Epidermal melanocyte (primary cell): ENCODE results near the gene LRRC59.
"Not testable (repeated sequence)": the region's sequence is repeated elsewhere in the genome, so short reads cannot be mapped to it uniquely, and the experiment has no call there.

Experiments
- DNase-seq: peaks from one replicate; pipeline ENCODE4 v3.0.0; 2011; ENCODE audit warnings: low spot score; ENCODE audit not compliant: insufficient read length

LRRC59 gene

DNA sequence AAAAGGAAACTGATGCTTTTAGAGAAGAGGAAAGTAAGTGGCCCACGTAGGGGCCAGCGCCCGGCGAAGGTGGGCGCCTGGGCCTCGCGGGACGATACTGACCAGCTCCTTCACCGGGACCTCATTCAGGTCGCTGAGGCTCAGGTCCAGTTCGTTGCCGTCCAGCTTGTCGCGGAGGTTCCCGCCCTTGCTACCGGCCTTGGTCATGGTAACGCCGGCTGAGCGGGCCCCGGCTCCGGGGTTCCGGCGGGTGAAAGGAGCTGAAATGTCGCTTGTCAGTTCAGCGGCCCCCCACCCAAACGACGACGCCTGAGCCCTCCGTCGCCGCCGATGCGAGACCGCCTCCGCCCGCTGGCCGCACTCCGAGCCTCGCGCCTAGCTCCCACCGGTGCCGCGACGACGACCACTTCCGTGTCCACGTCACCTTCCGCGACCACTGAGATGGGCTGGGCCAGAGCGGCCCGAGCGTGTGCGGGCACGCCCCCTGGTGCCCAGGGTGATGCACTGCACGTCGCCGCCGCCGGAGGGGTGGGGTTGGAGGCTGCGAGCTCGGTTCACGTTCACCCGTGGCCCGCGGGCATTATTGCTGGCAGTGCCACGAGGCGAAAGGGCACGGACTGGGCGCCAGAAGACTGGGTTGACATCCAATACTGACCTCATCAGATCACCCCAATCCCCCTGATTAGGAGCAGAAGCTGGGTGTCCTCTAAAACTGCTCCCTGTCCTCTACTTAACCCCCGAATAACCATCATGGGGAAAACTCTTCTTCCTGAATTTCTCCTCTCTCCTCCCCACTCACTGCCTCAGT is at the start of gene LRRC59:
TSS of gene LRRC59 (minus strand) at position 413 of the 808 bp plus-strand sequence. CDS start at position 207, 206 bp downstream.
- peak; percentile 60 for DNase-seq

DNA sequence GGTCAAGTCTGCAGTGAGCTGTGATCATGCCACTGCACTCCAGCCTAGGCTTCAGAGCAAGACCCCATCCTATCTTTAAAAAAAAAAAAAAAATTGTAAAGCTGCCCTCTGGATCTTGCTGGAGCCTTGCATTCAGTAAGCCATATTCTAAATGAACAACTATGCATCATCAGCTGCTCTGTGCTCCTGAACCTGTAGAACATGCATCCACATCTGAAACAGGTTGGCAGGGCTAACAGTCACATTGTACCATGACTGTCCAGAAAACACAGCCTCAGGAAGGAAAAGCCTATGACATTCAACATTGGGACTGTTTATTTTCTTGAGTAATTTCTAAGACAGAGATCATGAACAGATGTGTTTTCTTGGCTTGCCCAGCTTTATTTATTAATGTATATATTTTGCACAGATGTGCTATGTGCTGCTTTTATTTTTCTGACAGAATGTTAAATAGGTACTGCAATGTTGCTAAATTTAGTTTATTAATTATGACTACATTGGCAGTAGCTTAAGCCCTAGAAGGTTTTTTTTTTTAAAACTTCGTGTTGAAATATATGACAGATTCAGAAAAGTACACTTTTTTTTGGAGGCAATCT is 48.5 kb upstream of the LRRC59 start:
- DNase-seq = no peak

DNA sequence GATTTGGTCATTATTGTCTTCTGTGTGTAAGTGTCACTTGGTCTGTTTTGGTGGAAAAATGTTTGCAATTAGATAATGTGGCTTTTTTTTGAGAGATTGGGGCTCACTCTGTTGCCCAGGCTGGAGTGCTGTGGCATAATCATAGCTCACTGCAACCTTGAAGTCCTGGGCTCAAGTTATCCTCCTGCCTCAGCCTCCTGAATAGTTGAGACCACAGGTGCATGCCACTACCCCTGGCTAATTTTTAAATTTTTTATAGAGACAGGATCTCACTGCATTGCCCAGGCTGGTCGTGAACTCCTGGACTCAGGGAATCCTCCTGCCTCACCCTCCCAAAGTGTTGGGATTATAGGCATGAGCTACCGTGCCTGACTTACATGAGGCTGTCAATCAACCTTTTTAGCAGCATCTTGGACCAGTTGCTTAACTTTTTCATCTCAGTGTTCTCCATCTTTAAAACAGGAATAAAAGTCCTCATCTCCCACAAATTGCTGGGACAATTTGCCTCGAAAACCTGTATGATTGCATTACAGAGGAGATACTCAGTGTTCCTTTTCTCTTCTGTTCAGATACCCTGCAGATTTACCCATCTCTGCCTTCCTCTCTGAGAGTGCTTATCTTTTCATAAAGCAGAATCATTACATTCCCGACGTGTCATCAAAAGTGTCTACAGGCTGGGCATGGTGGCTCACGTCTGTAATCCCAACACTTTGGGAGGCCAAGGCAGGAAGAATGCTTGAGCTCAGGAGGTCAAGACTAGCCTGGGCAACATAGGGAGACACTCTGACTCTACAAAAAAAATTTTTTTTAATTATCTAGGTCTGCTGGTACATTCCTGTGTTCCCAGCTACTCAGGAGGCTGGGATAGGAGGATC is 47.8 kb upstream of the LRRC59 start:
- DNase-seq = no peak

DNA sequence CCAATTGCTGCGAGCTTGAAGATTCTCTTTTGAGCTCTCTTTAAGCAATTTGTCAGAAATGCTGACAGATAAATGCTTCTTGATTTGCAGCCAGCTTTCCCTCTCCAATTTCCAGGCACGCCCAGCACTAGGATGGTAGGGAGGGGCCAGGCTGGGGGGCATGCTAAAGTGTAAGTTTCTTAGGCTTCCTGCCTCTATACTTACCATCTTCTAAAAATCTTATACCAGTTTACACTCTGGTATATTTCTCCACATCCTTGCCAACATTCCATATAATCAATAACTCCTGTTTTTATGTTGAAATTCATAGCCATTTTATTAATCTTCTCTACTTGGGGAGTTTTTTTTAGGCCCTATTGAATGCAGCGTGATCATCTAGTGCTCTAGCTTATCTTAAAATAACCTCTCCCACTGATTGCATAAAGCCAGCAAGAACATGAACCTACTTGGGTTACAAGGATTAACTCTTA is 46.2 kb upstream of the LRRC59 start:
- DNase-seq = no peak

DNA sequence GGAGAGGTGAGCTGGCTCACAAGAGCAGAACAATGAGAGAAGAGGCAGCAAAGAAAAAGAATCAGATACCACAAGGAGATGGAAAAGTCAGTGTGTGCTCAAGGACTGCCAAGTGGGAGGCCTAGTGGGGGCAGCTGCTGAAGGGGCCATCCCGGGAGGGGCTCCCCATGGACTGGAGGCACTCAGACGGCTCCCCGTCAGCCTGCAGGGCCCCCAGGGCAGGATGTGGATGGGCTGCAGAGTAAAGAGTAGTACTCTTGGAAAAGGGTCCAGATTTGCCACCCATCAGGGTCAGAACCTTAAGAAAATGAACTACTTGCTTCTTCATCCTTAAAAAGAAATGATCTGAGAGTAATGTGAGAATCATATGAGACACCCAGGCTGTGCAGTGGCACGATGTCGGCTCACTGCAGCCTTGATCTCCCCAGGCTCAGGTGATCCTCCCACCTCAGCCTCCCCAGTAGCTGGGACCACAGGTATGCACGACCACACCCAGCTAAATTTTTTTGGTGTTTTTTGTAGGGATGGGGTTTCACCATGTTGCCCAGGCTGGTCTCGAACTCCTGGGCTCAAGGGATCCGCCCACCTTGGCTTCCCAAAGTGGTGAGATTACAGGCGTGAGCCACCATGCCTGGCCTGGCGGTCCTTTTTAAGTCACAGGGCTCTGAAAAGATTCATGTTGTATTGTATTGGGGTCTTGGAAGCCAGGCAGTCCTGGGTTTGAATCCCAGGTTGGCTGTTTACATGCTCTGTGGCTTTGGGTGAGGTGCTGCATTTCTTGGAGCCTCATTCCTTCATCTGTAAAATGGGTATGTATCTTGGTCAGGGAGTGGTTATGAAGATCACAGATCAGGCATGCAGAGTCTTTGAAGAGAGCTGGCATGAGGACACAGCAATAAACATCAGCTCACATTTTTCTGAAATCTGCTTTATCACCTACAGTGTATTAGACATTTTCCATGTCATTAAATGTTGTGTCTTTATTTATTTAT is 43.8 kb upstream of the LRRC59 start:
- no peak for DNase-seq

DNA sequence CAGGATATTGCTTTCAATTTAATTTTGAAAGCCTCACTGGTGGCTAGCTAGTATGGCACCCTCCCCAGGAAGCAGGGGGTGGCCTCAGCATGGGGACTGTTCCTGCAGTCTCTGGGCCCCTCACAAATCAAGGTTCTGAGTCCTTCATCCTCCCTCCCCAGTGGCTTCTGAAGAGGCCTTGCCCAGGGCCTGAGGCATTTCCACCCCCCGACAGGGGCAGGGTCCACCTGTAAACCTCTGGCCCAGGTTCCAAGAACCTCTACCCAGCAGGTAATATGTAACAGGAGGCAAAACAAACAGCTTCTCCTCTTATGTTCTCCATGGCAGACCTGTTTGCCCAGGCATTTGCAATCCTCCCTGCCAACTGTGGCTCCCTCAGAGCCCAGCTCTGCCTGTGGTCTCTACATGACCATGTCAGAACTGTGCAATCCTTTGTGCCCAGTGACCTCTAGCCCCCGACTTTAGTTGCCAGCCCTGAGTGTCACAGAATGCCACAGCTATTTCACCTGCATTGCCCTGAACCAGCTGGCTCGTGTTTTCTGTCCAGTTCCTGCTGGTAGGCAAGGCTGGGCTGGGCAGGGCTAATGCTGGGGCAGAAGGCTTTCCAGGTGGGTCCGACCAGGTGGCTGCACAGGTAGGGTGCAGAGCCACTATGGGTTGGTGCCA is 43.0 kb upstream of the LRRC59 start:
- no peak for DNase-seq

DNA sequence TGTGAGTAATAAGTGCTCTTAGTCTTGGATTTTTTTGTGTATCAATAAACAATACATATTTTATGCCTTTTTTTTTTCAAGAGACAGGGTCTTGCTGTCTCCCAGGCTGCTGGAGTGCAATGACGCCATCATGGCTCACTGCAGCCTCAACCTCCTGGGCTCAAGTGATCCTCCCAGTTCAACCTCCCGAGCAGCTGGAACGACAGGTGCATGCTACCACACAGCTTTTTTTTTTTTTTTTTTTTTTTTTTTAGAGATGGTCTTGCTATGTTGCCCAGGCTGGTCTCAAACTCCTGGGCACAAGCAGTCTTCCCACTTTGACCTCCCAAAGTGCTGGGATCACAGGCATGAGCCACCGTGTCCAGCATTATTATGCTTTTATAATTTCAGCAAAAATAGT is 41.7 kb upstream of the LRRC59 start:
- no peak for DNase-seq

DNA sequence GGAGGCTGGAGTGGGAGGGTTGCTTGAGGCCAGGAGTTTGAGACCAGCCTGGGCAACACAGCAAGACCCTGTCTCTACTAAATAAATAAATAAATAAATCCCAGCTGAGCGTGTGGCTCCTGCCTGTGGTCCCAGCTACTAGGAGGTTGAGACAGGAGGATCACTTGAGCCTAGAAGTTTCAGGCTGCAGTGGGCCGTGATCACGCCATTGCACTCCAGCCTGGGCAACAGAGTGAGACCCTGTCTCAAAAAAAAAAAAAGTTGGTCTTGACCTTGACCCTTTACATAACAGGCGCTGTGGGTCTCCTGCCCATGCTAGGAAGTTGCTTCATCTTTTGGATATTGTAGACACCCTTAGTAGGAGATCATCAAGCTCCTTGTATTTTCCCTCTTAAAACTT is 40.1 kb upstream of the LRRC59 start:
- no peak for DNase-seq

DNA sequence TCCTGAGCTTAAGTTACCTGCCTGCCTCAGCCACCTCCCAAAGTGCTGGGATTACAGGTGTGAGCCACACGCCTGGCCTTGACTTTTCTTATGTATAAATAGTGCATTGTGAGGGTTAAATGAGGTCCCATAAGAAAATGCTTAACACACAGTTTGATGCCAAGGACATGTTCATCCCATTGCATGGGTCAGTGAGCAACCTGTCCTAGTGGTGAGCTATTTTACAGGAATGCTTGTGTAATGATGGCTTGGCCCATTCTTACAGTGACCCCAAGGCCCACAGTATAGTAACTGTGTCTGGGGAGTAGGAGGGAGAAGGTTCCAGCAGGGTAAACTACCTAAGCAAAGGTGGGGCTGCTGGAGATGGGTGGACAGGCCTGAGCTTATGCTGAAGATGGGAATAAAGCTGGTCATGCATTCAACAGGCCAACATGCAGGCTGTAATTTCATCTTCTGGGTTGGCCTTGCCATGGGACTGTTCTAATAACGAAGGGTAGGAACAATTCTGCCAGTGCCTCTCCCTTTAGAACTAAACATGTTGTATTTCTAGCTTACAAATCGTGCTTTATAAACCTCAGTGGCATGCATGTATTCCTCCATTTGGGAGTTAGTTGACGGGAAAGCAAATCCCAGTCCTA is 34.9 kb upstream of the LRRC59 start:
- no peak for DNase-seq

DNA sequence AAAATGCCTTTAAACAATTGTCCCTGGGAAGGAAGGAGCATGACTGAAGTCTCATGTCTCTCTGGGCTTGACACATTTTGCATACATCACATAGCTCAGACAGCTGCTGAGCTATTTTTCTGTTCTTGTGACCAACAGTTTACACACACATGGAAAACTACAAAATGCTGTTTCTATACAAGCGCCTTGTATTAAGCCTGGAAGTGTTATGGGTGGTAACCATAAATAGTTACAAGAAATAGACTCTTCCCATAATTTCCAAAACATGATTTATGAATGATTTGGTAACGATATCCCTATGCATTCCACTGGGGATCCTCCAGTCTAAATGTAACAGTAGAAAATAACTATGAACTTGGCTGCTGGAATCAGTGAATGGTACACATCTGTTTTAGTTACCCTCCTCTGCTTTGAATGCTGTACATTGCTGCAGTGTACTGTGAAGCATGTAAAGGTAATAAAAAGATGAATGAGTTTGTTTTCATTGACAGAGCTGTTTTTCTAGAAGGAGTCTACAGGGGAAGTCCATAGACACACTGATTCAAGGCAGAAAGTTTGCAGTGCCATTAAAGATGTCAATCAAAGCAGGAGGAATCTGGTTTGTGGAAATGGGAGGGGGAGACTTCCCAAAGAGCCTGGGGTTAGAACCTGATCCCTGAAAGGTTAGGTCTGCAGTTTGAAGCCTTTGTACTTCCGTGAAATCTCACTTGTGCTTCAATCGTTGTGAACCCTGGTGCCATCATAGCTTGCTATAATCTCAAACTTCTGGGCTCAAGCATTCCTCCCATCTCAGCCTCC is 33.7 kb upstream of the LRRC59 start:
- no peak for DNase-seq

DNA sequence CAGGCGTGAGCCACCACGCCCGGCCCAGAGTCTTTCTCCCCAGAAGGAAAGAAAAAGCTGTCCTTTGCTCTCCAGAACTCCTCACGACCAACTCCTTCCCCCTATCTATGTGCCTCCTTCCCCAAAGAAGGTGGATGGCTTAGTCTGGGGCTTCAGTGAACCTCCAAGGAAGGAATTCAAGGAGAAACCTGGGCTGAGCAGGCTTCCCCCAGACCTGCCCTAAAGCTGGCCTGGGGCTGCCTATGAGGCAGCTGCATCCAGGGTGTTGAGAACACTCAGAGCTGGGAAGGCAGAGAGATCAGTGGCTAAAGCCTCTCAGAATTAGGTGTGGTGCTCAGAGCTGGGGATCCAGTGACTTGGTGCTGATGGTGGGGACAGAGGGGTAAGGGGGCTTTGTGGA is 32.5 kb upstream of the LRRC59 start:
- DNase-seq = no peak

DNA sequence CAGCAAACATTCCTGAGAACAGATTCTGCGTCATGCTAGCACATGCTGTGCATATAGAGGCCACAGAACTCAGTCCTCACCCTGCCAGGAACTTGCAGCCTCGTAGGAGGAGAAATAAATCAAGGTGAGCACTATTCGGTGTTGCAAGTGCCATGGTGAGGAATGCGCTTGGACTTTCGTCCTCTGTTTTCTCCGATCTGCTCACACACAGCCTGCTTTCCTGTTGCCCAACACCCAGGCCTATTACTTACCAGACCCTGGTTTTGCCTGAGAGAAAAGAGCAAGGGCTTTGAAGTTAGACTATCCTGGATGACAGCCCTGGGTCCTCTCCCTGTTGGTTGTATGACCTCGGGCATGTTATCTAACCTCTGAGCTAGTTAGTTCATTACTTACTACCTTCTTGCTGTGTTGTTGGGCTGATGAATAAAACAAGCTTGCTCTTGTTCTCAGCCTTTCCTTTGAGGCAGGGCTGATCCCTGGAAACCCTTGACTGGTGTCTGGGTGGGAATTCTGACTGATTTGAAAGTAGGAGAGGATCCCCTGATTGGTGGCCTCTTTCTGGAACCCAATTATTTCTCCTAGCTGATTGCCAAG is 31.6 kb upstream of the LRRC59 start:
- no peak for DNase-seq

DNA sequence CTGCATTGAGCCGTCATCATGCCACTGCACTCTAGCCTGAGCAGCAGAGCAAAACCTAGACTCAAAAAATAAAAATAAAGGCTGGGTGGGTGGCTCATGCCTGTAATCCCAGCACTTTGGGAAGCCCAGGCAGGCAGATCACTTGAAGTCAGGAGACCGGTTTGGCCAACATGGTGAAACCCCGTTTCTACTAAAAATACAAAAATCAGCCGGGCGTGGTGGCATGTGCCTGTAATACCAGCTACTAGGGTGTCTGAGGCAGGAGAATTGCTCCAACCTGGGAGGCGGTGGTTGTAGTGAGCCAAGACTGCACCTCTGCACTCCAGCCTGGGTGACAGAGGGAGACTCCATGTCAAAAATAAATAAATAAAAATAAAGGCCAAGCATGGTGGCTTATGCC is 30.8 kb upstream of the LRRC59 start:
- not testable (repeated sequence) for DNase-seq

DNA sequence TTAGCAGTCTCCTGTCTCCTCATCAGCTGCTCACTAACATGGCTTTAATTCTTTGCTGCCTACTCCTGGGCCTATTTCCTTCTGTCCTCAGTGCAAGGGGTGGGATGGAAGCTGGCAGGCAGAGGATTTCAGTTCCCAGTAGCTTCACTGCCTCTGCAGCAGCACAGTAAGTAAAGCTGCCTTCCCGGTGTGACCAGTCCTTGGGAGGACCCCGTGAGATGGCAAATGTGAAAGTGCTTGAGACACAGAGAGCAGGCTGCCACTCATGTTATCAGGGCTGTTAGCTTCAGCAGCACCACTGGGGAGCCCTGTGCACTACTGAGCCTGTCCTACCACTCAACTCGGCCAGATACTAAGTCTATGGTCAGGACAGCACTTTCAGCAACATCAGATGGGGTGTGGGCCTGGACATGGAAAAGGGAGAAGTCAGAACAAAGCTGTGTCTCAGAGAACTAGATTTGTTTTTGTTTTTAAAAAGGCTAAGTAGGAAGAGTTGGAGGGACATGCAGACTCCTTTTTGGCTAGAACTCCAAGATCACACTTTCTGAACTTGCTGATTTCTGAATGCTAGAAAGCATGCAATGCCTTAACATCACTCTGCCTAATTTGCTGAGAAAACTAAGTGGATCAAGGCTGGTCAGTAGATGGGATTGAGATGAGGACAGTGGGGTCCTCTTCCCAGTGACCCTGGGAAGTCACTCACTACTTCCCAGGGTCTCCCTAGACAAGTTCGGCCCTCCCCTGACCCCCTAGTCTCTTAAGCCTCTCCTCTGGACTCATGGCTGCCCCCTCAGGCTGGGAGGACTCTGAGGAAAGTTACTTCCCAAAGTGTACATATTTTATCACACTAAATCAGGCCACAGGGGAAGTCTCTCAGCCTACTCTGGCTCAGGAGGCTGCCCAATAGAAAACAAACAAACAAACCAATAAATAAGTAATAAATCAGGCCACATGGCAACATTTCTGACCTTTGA is 29.8 kb upstream of the LRRC59 start:
- DNase-seq = no peak

DNA sequence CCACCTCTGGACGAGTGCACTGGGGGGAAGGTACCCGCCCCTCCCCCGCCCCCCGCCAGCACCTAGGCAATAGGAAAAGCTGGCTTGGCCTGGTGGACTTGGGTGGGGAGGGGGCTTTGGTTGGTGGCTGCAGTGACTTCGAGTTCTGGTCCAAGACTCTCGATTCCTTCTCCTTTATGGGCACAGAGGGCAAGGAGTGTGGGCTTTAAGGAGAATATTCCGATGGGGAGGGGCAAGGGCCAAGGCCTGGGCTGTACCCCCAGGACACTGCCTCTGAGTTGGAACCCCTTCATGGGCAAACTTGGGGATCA is 29.1 kb upstream of the LRRC59 start:
- no peak for DNase-seq

DNA sequence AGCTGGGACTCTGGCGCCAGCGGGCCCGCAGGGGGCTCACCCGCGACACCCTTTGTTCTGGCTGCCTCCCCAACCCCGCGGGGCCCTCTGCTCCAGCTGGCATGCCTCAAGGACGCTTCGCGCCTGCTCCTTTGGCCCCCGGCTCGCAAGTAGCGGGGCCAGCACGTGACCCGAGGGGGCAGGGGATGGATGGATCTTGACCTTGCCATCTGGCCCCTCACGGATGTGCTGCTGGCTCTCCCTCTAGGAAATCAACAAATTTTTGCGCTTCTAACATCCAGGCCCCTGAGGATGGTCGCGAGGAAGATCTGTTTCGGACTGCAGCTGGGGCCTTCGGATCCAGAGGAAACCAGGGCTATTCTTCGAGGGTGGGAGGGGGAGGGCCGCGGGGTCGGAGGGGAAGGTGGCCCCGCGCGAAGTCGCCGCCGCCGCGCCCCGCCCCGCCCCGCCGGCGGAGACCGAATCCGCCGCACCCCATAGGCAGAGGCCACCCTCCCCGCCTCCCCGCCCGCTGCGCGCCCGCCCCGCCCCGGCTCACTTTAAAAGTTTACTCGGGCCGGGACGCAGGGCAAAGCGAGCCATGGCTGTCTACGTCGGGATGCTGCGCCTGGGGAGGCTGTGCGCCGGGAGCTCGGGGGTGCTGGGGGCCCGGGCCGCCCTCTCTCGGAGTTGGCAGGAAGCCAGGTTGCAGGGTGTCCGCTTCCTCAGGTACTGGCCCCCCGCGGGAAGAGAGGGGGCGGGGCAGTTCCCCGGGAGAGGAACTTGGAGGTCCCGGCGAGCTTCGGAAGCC is 28.6 kb upstream of the LRRC59 start, which contains the start of gene ACSF2:
TSS of gene ACSF2 (plus strand) at position 537 of the 790 bp plus-strand sequence. CDS start at position 581, 44 bp downstream.
- peak; percentile 71 for DNase-seq
